ENCODE measurements around the gene NKTR.

NKTR gene

GRCh38 chr3:42666022-42666421 is 65.5 kb downstream of the NKTR start:
- TF ChIP-seq CTCF (IDR thresholded peaks at IDR 0.05; ENCODE audit: low read length, missing control alignments): no peak
- no peak for DNase-seq (ENCODE audit: low read depth)

GRCh38 chr3:42666577-42666998 is 66.1 kb downstream of the NKTR start:
- DNase-seq (ENCODE audit: low read depth): no peak
- H3K4me3 ChIP-seq (replicated peaks; ENCODE audit: low read depth, low read length): no peak overlapping the region
- no peak for TF ChIP-seq CTCF (IDR thresholded peaks at IDR 0.05; ENCODE audit: low read length, missing control alignments)

More at GRCh38 chr3:42666022-42666421, 65.5 kb downstream of the NKTR start:
- H3K4me3 ChIP-seq (replicated peaks; ENCODE audit: low read depth, low read length): no peak overlapping the region

- DNase-seq (ENCODE audit: low read depth): no peak
- no peak overlapping the region for H3K4me3 ChIP-seq (replicated peaks; ENCODE audit: low read depth, low read length)
- TF ChIP-seq CTCF (IDR thresholded peaks at IDR 0.05; ENCODE audit: low read length, missing control alignments): no peak
Measured at GRCh38 chr3:42667096-42667522, 66.6 kb downstream of the NKTR start.

- no peak overlapping the region for H3K4me3 ChIP-seq (replicated peaks; ENCODE audit: low read depth, low read length)
- no peak for DNase-seq (ENCODE audit: low read depth)
- TF ChIP-seq CTCF (IDR thresholded peaks at IDR 0.05; ENCODE audit: low read length, missing control alignments): no peak
Measured at GRCh38 chr3:42667523-42668412, 67.3 kb downstream of the NKTR start.

- no peak for DNase-seq (ENCODE audit: low read depth)
- TF ChIP-seq CTCF (IDR thresholded peaks at IDR 0.05; ENCODE audit: low read length, missing control alignments): no peak
- no peak overlapping the region for H3K4me3 ChIP-seq (replicated peaks; ENCODE audit: low read depth, low read length)
Measured at GRCh38 chr3:42668413-42668760, 67.9 kb downstream of the NKTR start.

- no peak for TF ChIP-seq CTCF (IDR thresholded peaks at IDR 0.05; ENCODE audit: low read length, missing control alignments)
- H3K4me3 ChIP-seq (replicated peaks; ENCODE audit: low read depth, low read length): no peak overlapping the region
- peak; percentile 31 for DNase-seq (ENCODE audit: low read depth)
Measured at GRCh38 chr3:42668793-42669217, 68.3 kb downstream of the NKTR start.
